ENCODE data around the gene CDH13.

DNA sequence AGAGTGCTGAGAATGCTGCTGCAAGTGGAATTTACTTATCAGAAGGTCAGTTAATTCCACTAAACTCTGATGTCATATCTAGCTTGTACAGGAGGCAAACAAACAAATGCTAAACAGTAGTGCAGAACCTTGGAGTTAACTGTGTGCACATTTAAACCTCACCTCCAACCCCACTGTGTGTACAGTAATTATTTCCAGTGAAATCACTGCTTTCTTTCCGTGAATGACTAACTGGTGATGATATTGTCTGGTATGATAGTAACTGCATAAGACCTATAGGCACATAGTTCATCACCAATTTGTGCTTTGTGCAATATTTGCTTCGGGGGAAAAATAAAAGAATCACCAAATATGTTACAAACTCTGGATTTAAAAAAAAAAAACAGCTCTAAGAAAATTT is 688.5 kb downstream of the CDH13 start:
- TF ChIP-seq ZNF274 (IDR thresholded peaks at IDR 0.05; ENCODE audit: low read length): no peak
- TF ChIP-seq ZNF274 (tag by site-specific recombination; IDR thresholded peaks at IDR 0.05; ENCODE audit: borderline replicate concordance): no peak
- no peak for TF ChIP-seq TCF7L2 (IDR thresholded peaks at IDR 0.05; ENCODE audit: borderline replicate concordance, low read depth, low read length)
- TF ChIP-seq, protein P1, sequence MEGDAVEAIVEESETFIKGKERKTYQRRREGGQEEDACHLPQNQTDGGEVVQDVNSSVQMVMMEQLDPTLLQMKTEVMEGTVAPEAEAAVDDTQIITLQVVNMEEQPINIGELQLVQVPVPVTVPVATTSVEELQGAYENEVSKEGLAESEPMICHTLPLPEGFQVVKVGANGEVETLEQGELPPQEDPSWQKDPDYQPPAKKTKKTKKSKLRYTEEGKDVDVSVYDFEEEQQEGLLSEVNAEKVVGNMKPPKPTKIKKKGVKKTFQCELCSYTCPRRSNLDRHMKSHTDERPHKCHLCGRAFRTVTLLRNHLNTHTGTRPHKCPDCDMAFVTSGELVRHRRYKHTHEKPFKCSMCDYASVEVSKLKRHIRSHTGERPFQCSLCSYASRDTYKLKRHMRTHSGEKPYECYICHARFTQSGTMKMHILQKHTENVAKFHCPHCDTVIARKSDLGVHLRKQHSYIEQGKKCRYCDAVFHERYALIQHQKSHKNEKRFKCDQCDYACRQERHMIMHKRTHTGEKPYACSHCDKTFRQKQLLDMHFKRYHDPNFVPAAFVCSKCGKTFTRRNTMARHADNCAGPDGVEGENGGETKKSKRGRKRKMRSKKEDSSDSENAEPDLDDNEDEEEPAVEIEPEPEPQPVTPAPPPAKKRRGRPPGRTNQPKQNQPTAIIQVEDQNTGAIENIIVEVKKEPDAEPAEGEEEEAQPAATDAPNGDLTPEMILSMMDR (tag by site-specific recombination; IDR thresholded peaks at IDR 0.05): no peak
- TF ChIP-seq GFI1B (tag by site-specific recombination; IDR thresholded peaks at IDR 0.05): no peak
- no peak for TF ChIP-seq ZNF654 (tag by site-specific recombination; IDR thresholded peaks at IDR 0.05; ENCODE audit: low read depth)
- TF ChIP-seq ZNF292 (tag by site-specific recombination; IDR thresholded peaks at IDR 0.05; ENCODE audit: borderline replicate concordance, low read depth): no peak
- no peak for TF ChIP-seq ZNF112 (tag by site-specific recombination; IDR thresholded peaks at IDR 0.05)
- TF ChIP-seq YY1 (tag by site-specific recombination; IDR thresholded peaks at IDR 0.05): no peak
- TF ChIP-seq SETDB1 (IDR thresholded peaks at IDR 0.05; ENCODE audit: insufficient read length, low read length): no peak

Data from HEK293 (cell line).